NCI-H1694 treated with DMSO at 0.1 percent for 48 hours (cell line): ENCODE measurements around the gene SEMA6A.
"Not testable (repeated sequence)": the region's sequence is repeated elsewhere in the genome, so short reads cannot be mapped to it uniquely, and the experiment has no call there.

ENCODE experiments used
- DNase-seq: peaks from one replicate; lab custom pipeline; 2025; lab: John Stamatoyannopoulos, UW

Gene SEMA6A

DNA sequence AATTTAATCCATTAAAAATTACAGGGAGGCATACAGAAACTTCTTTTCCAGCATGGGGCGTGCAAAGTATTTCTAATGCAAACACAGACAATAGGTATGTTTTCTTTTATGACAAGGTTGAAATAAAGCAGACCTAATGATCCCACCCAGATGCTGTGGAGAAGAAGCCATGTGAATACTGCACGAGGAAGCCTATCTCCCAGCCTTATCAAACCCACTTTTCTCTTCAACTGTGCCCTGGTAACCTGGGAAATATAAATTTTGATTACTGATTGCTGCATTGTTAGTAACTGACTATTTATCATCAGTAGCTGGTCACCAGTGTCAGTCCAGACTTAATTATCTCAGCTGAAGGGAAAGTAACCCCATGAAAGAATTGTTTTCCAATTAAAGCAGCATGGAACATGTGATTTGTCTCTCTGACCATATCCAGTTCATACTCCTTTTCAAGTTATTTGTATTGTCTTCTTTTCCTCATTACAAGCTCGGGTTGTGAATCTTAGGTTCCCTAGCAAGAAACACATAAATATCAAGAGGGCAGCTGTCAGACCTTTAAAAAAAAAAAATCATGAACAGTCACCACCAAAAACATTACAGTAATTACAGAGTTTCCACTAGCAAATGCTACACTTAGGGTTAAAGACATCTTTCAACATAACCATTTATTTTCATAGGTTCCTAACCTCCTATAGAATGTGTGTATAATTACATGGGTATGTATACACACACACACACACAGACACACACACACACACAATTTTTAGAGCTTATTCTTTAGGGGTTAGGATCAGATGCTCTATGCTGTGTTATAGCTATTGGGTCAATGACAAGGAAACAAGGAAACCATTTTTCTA is 50.3 kb downstream of the SEMA6A start:
- DNase-seq: no peak

DNA sequence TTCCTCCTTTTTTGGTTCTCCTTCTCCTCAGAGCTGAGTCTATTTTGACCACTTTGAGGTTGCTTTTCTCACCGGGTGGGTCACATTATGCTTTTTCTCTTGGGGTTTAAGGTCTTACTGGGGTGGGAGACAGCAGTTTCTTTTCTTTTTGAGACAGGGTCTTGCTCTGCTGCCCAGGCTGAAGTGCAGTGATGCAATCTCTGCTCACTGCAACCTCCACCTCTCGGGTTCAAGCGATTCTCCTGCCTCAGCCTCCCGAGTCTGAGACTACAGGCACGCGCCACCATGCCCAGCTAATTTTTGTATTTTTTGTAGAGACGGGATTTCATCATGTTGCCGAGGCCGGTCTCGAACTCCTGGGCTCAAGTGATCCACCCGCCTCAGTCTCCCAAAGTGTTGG is 51.4 kb downstream of the SEMA6A start:
- DNase-seq: not testable (repeated sequence)

DNA sequence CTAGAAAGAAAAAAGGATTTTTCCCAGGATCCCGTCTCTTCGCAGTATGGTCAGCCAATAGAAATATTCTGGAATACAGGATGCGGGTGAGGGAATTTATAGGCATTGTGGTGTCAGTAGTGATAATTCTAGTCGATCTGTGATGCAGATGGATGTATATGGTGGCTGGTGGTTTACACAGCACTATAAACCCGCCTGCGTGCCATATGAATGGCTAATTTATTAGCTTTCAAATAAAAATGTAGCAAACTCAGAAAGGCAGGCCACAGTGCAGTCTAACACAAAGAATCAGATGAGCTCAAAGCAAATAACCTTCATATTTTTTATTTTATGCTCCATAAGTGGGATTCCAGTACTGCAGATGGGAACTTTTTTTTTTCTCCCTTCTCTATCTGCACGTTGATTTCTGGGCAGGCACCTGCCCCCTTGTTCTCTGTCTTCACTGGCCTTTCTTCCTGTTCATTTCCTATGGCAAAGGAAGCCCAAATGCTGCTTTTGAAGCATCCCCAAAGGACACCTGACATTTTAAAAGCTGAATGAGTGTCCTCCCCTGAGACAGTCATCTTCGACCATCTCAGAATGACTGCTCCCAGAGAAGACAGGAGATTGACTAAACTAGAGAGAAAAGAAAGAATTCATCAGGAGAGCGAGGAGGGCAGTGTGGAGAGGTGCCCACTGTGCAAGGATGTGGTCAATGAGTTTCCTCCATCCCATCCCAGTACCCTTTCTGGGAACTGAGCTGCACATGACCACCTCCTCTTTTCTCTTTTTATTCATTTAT is 52.1 kb downstream of the SEMA6A start:
- DNase-seq: no peak

DNA sequence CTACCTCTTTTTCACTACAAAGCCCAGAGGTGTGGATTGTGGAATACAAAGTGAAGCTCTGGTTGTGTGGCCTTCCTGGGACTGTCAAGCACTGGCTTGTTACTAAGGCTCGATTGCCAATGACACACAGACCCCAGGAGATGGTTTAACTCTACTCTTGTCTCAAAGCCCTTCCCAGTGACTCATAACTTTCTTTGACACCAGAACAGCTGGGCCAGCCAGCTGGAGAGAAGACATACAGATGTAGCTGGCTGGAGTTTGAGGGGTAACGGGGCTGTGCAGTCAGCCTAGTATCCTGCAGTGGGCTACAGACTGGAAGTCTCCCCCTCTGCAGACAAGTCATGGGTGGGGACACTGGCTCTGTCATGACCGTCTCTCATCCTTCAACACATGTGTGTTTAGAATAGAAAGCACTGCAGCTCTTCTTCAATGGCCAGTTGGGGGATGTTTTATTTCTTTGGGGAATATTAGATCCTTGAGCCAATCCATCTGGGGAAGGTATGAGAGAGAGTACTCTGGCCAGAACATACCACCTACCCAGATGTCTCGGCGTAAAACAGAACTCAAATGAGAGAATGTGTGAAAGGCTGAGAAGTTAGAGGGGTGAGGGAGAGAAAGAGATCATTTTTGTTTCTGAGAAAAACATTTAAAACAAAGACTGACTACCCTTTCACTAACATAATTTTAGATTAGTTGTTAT is 53.3 kb downstream of the SEMA6A start:
- no peak for DNase-seq

DNA sequence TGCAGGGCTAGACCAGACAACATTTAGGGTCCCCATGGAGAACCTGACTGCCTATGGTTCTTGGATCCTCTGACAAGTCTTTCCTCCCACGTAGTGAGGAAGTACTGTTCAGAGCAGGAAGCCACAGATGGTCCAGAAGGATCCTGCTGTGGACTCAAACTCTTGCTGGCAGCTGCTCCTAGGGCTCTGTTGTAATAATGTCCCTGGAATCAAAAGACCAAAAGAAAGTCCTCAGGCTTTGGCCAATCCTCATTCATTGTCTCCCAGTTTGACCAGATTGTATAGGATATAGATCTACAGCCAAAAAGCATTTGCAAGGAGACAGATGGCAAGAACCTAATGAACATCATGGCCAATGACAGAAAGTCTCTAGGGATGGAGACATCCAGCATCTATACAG is 53.9 kb downstream of the SEMA6A start:
- DNase-seq: peak; percentile 32

DNA sequence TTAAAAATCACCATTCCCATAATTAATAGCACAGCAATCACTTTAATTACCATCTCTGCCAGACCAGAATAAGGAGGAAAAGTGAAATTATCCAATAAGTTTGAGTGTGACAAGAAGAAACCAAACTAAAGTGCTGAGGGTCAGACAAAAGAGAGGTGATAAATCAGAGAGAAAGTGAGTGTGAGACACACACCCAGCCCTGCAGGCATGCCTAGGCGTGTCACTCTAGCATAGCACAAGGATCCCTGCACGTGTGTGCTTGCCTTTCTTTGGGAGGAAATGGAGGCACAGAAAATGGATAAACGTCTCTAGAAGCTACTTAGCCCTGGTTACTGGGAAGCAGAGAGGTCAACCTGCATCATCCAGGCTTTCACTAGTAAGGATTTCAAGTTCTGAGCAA is 56.2 kb downstream of the SEMA6A start:
- no peak for DNase-seq

DNA sequence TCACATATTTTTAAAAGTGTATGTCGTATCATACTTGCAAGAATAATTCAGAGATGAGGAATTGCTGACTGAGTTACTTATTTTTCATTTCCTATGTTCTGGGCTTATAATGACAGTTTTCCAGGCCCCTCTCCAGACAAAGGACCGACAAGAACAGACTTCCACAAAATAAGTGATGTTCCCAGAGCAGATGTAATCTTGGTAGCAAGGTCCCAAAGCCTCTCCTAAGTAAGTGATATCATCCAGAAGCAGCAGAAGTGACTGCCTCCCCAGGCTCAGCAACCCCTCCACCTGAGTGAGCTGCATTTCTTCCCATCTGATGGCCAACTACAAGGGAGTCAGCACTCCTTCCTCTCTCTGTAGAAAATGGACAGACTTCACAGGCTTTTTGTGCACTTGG is 57.1 kb downstream of the SEMA6A start:
- DNase-seq: no peak

DNA sequence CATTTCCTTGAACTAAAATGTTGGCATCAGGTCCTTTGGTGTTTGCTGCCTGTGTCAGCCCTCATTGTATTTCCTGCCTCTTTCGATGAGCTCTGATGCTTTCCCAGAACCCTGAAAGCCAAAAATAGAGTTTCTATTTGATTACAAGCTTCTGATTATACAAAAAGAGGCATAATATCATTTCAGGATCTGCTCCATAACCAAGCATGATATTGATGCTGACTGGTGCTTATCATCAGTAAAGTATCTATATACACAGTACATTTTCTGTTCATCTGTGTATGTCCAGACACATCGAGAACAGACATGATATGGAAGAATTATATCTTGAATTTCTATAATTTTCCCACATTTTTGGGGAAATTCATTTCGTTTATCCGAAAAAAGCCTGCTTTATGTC is 58.6 kb downstream of the SEMA6A start:
- DNase-seq: no peak

DNA sequence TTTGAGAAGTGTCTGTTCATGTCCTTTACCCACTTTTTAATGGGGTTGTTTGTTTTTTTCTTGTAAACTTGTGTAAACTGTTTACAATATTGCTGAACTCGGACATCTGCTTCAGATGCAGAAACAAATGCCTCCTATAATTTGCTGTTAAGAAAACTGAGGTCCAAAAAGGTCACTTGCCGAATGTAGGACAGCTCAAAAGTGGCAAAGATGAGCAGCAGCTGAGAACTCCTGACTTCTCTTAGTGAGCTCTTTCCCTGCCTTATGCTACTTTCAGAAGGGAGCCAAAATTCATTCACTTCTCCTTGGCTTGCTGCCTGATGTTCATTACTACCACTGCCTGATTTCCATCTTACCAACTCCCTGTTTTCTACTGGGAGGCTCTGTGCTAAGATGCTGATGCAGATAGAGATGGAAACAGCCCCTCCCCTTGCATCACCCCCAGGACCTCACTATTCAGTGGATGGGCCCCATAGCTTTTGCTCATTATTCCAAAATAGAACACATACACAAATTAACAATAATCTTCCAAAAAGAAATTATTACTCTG is 60.1 kb downstream of the SEMA6A start:
- DNase-seq: no peak

DNA sequence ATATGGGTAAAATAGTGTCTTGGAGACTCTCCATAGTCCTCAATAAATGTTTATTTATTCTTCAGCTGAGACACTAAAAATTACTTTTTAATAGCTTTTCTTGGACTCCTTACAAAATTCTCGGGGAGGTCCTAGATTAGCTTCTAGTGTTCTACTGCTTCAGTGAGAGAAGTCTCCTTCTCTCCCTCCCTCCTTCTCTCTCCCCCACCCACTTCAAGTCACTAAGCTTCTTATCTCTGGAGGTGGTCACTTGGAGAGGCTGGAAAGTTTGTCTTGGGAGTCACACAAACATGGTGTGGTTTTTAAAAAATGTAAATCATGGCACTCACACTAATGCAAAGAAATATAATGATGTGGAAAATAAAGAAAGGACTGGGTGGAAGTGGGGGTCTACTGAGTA is 64.1 kb downstream of the SEMA6A start:
- DNase-seq: no peak

DNA sequence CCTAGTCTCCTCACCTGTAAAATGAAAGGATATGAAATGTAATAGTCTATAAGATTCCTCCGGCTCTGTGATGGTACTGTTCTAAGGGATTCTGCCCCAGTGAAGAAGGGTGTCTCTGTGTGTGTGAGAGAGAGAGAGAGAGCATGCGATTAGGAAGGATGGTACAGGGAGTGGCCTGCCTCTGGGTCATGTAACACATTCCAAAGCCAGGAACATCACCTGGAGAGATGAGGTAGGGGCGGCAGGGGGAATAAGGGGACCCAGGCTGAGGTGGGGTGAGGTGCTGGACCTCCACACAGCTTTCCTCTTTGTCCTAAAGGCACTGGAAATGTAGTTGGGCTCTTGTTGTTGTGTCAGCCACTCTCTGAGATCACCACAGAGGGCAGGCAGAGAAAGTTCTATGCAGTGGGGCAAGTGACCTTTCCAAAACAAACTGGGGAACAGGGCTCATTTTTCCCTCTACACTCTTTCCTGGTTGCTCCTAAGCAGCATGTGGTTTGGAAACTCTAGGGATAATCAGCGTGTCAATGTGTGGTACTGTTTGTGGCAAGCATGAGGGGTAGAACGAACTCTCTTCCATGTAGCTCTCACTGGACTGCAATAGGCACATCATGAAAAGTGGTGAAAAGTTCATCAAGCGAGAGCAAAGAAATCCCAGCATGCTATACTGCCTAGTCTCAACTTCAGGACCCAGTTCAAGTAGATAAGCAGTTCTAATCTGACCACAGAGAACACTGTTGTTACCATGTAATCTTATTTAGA is 65.0 kb downstream of the SEMA6A start:
- DNase-seq: no peak

DNA sequence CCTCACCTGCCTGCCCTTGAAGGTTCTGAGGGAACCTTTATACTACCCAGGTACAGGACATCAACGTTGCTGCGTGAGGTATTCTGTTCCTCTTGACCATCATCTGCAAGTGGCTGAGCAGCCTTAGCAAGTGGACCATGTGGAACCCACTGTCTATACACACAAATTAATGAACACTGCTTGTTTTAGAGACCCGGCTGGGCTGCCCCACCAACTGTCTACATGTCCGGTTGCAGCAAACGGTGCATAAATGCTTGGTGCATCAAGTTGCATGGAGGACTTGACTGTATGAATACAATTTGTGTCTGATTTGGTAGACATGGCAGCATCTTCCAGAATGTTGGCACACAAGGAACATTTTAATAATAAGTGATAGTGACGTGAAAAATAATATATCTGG is 65.8 kb downstream of the SEMA6A start:
- no peak for DNase-seq

DNA sequence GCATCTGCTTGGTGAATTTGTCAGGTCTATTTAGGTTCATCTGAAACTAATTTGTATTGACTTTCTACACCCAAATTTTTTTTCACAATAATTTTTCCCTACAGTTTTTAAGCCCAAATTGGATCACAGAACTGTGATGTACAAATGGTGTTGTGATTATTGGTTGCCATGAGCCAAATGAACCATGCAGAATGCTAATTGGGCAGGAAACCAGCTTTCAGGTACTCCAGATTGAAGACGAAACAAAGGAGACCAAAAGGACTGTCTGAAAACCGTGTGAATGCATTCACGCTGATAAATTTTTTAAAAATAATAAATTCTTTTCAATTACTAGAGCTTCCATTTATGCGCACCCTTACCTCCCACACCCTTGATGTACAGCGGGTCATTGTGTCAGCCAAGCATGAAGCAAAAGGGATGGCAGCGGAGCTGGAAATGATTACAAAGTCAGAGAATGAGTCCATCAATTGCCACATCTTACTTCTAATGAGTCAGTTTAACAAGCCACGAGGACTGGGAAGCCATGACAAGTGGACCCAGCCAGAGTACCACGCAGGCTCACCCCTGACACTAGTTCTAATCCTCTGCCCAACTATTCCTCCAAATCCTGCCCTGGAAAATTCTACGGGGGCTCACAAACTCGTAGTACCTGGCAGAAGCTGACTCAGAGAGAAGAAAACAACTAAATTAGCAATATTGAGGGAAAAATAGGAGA is 66.5 kb downstream of the SEMA6A start:
- DNase-seq: no peak

DNA sequence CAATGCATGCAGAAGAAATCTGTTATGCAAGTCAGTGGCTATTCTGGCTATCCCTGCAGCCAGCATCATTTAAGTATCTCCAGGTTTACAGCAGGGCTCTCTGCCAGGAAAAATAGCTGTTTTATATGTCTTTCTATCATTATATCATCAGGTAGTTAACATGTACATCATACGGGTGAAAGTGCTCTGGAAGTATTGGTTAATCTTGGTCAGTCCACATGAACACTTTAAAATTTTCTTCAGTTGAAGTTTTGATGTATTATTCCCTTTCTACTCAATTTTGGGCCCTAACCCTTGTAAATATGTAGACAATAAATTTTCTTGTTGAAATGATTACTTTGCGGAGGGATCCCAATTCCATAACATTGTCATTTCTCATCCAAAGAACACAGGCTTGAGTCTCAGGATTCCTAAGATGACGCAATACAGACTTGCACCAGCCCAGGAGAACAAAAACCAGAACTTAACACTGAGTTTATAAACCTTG is 67.5 kb downstream of the SEMA6A start:
- DNase-seq: no peak

DNA sequence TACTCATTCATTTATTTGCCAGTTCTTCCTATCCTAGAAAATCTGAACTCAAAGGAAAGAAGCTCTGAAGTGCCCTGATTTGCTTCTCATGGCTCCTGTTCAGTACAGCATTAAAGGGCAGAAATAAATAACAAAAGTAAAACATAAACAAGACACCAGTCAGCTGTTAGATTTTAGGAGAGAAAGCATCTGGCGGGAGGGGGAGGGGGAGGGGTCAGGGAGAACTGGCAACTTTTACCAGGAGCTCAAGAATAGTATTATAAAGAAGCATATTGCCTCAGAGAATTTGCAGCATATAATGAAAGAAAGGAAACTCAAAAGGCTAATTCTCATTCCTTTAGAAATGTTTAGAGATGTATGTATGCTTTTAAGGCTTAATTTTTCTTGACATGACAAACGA is 68.1 kb downstream of the SEMA6A start:
- DNase-seq: no peak

DNA sequence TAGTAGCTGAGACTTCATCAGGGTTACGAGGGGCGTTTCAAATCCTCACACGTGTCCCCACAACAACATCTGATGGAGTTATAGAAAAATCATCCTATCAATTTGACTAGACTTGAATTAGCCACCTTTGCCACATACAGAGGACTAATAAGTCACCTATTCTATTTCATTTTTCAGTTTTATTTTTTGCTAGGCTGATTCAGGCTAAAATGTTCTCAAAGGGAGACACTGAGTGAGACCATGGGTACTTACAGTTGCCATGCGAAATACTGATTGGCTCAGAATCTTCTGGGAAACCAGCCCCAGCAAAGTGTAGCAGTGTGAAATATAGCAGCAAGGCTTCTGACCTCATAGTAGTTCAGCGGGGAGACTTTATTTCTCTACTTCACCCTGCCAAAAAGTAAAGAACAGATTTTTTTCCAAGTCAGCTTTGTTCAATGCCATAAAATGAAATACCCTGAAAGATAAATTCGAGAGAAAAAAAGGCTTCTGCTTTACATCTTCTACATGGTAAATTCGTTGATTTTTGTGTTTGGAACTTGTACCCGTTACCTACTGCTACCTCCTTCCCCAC is 69.9 kb downstream of the SEMA6A start:
- DNase-seq: no peak

DNA sequence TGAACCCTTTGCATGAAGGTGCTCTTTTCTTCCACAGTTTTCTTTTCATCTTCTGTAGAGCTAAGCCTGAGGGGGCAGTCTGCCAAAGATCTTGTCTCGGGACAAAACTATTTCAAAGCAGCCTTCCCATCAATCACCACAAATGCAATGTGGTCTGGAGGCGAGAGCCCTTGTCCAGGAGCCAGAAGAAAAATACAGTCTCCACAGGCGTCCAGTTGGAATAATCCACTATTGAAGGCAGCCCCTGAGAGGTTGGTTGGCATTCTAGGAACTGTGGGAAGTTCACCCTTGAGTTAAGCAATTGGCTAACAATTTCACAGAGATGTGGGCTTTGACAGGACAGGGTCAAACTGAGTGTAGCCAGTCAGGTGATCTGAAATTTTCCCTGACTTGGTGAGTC is 72.0 kb downstream of the SEMA6A start:
- no peak for DNase-seq

DNA sequence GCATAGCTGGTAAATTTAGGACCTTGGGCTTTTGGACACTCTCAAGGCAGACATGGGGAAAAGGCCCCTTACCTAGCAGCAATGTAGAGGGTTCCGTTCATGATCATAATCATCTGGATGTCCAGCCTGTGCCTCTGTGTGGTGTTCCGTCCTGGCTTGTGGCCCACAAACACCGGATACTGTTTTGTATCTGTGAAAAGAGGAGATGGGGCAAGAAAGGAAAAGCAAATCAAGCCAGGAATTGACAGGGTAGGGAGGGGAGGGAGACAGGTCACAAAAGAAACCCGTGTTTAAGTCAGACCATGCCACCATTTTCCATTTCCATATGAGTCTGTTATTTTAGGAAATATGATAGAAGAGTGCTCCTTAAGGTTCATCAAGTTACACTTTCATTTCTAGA is 72.5 kb downstream of the SEMA6A start:
- no peak for DNase-seq

DNA sequence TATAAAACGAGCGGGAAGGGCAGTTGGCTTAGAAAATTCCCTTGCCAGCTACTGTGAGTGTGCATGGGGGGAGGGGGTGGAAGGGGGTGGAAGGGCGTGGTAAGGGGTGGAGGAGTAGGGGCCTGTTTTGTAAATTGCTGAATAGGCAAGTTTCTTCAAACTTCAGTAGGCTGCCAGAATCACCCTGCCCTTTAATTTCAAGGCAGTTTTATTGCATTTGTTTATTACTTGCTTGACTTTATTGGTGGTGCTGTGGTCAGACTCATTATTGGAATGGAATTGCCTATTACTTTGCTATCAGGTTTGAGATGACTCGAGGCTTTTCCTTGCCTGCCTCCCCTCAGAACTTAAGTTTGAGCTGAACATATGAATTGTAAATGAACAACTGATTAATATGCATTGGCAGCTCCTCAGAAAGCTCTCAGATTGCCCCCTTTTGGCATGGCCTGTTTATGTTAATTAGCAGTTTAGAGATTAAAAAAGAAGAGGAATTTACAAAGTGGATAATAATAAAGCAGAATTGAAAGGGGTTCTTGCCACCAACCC is 76.0 kb downstream of the SEMA6A start:
- no peak for DNase-seq

DNA sequence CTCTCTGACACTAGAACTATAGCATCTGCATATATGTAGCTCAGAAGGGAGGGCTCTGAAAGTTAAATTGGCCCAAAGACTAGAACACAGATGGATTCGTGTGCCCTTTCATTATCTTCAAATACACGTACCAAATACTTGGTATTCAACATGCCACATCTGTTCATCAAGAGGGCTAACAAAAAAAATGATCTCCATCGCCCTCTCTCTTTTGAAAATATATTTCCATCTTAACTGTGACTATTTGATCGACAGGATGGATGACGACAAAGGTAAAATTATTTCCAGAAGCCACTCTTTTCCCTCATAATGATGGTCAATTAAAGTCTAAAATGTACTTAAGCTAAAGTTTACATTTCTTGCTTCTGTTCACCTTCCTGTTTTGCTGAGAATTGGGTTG is 77.0 kb downstream of the SEMA6A start:
- peak; percentile 26 for DNase-seq
